HG03521 (cell line): ENCODE results near the gene NUDT6.
A peak's percentile ranks its signal among the peaks of the same experiment; 100 is the strongest.
"Not testable (repeated sequence)": the region's sequence is repeated elsewhere in the genome, so short reads cannot be mapped to it uniquely, and the experiment has no call there.

Experiments
- ATAC-seq: cut with Tn5 transposase; IDR thresholded peaks from one replicate; pipeline ENCODE4 v1.9.1; 2021; ENCODE audit warnings: mild to moderate bottlenecking, moderate library complexity; ENCODE audit not compliant: unreplicated experiment

Gene NUDT6

GRCh38 chr4:122921971-122922876, at the start of gene NUDT6:
TSS of gene NUDT6 (minus strand) at chr4:122922597. CDS start at chr4:122922572, 25 bp downstream.
- peak; percentile 55 for ATAC-seq

- no peak for ATAC-seq
Measured at GRCh38 chr4:122968227-122968812, 45.9 kb upstream of the NUDT6 start.

- ATAC-seq, result no peak
Measured at GRCh38 chr4:122967231-122967630, 44.8 kb upstream of the NUDT6 start.

GRCh38 chr4:122966201-122966600, 43.8 kb upstream of the NUDT6 start:
- no peak for ATAC-seq

- ATAC-seq, result no peak
Measured at GRCh38 chr4:122963216-122963615, 40.8 kb upstream of the NUDT6 start.

- ATAC-seq, result no peak
Measured at GRCh38 chr4:122960611-122961000, 38.2 kb upstream of the NUDT6 start.

GRCh38 chr4:122959981-122960610, 37.7 kb upstream of the NUDT6 start:
- ATAC-seq, result no peak

- no peak for ATAC-seq
Measured at GRCh38 chr4:122959441-122959840, 37.0 kb upstream of the NUDT6 start.

GRCh38 chr4:122958505-122958904, 36.1 kb upstream of the NUDT6 start:
- ATAC-seq, result no peak

GRCh38 chr4:122953924-122954323, 31.5 kb upstream of the NUDT6 start:
- no peak for ATAC-seq

GRCh38 chr4:122952028-122952427, 29.6 kb upstream of the NUDT6 start:
- no peak for ATAC-seq

GRCh38 chr4:122948671-122949070, 26.3 kb upstream of the NUDT6 start:
- no peak for ATAC-seq

- no peak for ATAC-seq
Measured at GRCh38 chr4:122946142-122946541, 23.7 kb upstream of the NUDT6 start.

- not testable (repeated sequence) for ATAC-seq
Measured at GRCh38 chr4:122945136-122945535, 22.7 kb upstream of the NUDT6 start.

GRCh38 chr4:122932763-122933162, 10.4 kb upstream of the NUDT6 start:
- no peak for ATAC-seq

GRCh38 chr4:122930862-122931261, 8.5 kb upstream of the NUDT6 start:
- no peak for ATAC-seq

- ATAC-seq, result no peak
Measured at GRCh38 chr4:122928930-122929329, 6.5 kb upstream of the NUDT6 start.

GRCh38 chr4:122922877-122923511, 597 bp upstream of the NUDT6 start:
- ATAC-seq, result peak; percentile 95

GRCh38 chr4:122921300-122921699, 1.1 kb downstream of the NUDT6 start:
- no peak for ATAC-seq

GRCh38 chr4:122920473-122920872, 1.9 kb downstream of the NUDT6 start:
- no peak for ATAC-seq

- ATAC-seq, result no peak
Measured at GRCh38 chr4:122917731-122918130, 4.7 kb downstream of the NUDT6 start.
